MCF 10A (cell line): ENCODE data around the gene AQR. TPM values are rescaled to one million over a fixed set of nuclear protein-coding genes. Genes with fewer than 3 reads are reported as not detected.

Experiments
- BruUV-seq: library from RNA; stranded (reverse); fragments of 400-500 nt; replicated peaks from 2 replicates; lab custom pipeline; 2021; lab: Mats Ljungman, UMichigan
- CTCF ChIA-PET: fragments of 300-600 bp; sonication (Branson Sonifier 250); formaldehyde crosslinking; extraction: SDS; loops from one replicate; lab custom pipeline; 2021; ENCODE audit warnings: antibody characterized with exemption, inconsistent platforms; lab: Yijun Ruan, JAX
- POLR2A ChIA-PET: fragments of 300-600, 350-650 bp; sonication (Branson Sonifier 250); formaldehyde crosslinking; extraction: SDS; loops from one replicate; lab custom pipeline; 2020; ENCODE audit warnings: antibody characterized with exemption, inconsistent platforms; lab: Yijun Ruan, JAX
- DNase-seq: peaks from one replicate; pipeline ENCODE4 v3.0.0-alpha.2; 2018; ENCODE audit not compliant: unreplicated experiment
- H3K27ac Mint-ChIP-seq: one replicate; pipeline ENCODE4 v1.8.0; 2022; ENCODE audit warnings: mild to moderate bottlenecking, low read depth, mixed read lengths; ENCODE audit not compliant: unreplicated experiment
- H3K27me3 Mint-ChIP-seq: one replicate; pipeline ENCODE4 v1.8.0; 2022; ENCODE audit warnings: mixed read lengths; ENCODE audit not compliant: insufficient read depth, unreplicated experiment
- H3K36me3 Mint-ChIP-seq: one replicate; pipeline ENCODE4 v1.8.0; 2022; ENCODE audit warnings: mild to moderate bottlenecking, moderate library complexity, mixed read lengths; ENCODE audit not compliant: insufficient read depth, unreplicated experiment
- H3K4me1 Mint-ChIP-seq: one replicate; pipeline ENCODE4 v1.8.0; 2022; ENCODE audit warnings: mixed read lengths; ENCODE audit not compliant: insufficient read depth, unreplicated experiment
- H3K4me3 Mint-ChIP-seq: one replicate; pipeline ENCODE4 v1.8.0; 2022; ENCODE audit warnings: mild to moderate bottlenecking, moderate library complexity, mixed read lengths; ENCODE audit not compliant: unreplicated experiment
- H3K9me3 Mint-ChIP-seq: one replicate; pipeline ENCODE4 v1.8.0; 2022; ENCODE audit warnings: mixed read lengths; ENCODE audit not compliant: unreplicated experiment
- CTCF ChIP-seq: fragments of 200-600 bp; IDR thresholded peaks from one replicate; pipeline ENCODE4 v1.8.0; 2022; ENCODE audit warnings: antibody characterized with exemption, mild to moderate bottlenecking; ENCODE audit not compliant: unreplicated experiment
- intact Hi-C: fragments of 100-400 bp; cut with micrococcal nuclease; formaldehyde crosslinking; loops from 2 replicates; pipeline ENCODE4 v1.14.1; 2022
- total RNA-seq: library from RNA; stranded (reverse); gene quantifications from 2 replicates; pipeline ENCODE4 v1.2.3, GENCODE V29; 2022

AQR gene
- total RNA-seq, 1 experiment from 2014 or later: 26.5 TPM

DNA sequence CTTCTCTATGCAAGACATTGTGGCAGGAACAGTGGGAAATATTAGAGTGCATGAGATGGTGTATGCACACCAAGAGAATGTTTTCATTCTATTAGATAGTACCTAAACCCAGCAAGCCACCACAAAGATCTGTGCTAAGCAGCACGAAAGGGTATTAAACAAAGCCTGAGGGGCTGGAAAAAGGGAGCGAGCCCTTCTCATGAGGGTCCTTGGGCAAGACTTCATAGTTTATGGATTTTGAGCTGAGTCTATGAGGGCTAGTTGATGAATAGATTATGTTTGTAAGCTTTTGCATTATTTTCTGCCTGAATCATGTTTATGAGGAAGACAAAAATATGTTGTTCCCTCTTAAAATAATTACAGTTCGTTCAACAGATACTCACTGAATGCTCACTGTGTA, 164.8 kb downstream of the AQR start:
- intact Hi-C loops: no loop called here

DNA sequence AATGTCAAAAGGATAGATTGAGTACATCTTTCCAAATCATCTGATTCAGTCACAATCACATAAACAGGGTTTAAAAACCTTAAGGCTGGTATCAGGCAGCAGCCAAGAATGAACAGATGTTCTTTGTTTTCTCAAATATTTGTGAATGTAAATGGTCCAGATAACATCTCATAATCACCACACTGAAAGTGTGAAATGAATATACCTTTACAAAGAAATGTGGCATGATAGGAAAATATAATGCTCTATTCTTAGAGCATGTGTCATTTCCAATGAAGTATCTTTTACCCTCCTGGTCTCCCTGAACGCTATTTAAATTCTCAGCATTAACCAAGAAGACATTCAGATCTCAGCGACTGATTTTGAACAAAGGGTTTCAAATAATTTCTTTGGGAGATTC, 165.4 kb downstream of the AQR start:
- H3K9me3 Mint-ChIP-seq: no peaks in the 10 kb centered on the region
- BruUV-seq: no TSS peak
- H3K36me3 Mint-ChIP-seq: no peaks in the 10 kb centered on the region
- no peak overlapping the region for H3K27ac Mint-ChIP-seq
- no peak for DNase-seq
- intact Hi-C loops: no loop called here
- no peaks in the 10 kb centered on the region for H3K27me3 Mint-ChIP-seq
- no peak overlapping the region for H3K4me3 Mint-ChIP-seq
- peaks cover 16% of the 10 kb centered on the region for H3K4me1 Mint-ChIP-seq
- TF ChIP-seq CTCF: no peak
- ChIA-PET POLR2A (no interaction called here), CTCF (no interaction called here)

More for the DNA sequence above, 164.8 kb downstream of the AQR start:
- DNase-seq: no peak
- Mint-ChIP-seq H3K36me3 (no peaks in the 10 kb centered on the region), H3K27ac (no peak overlapping the region), H3K9me3 (no peaks in the 10 kb centered on the region), H3K27me3 (no peaks in the 10 kb centered on the region), H3K4me1 (peaks cover 13% of the 10 kb centered on the region), H3K4me3 (no peak overlapping the region)
- no TSS peak for BruUV-seq
- TF ChIP-seq CTCF: no peak
- POLR2A ChIA-PET: no interaction called here
- CTCF ChIA-PET: interaction anchor here (0.6 kb wide), 1 partner anchor 188 kb away, joined by 4 read pairs; no protein-coding TSS in a partner anchor

DNA sequence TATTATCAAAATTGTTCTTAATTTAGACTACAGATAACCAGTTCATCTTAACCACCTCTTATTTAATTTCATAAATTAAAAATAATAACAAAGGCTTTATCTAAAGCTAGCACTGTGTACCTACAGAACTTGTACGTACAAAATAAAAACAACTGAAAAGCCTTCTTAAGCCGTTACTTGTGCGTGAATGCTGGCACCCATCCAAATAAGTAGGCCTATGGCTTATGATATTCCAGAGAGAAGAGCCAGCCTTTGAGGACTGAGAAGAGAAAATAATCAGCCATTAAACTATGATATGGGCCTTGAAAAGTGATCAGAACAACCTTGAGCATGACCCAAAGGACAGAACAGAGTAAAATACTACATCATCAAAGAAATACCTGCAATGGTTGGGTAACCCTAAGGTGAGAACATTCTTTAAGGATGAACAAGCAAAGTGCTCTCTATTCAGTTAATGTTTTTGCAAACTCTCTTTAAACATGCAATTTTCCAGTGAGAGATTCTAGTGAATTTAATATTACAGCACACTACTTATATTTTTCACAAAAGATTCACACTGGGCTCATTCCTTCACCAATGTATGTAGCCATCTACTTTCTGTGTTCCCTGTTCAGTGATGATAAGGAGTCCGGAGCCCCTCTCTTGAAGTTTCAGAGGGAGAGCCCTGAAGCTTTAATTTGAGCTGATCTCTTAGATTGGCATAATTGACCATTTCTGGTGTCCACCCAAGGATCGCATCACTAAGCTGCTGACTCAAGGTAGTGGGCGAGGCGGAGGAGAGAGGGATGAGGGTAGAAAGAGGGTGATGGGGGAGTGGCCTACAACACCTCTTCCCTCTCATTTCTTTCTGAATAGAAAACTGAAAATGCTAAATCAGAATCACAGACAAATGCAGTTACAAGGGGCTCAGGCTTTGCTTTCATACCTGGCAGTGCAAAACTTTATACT, 166.5 kb downstream of the AQR start:
- Mint-ChIP-seq H3K4me3 (no peak overlapping the region), H3K4me1 (peaks cover 19% of the 10 kb centered on the region), H3K27ac (no peak overlapping the region), H3K36me3 (no peaks in the 10 kb centered on the region), H3K27me3 (no peaks in the 10 kb centered on the region), H3K9me3 (no peaks in the 10 kb centered on the region)
- CTCF ChIA-PET: no interaction called here
- no TSS peak for BruUV-seq
- intact Hi-C loops: no loop called here
- no peak for TF ChIP-seq CTCF
- DNase-seq: no peak
- POLR2A ChIA-PET: interaction anchor here (0.7 to 1.4 kb wide), 3 partner anchors 8 to 91 kb away, joined by 3 to 4 read pairs (median 3); no protein-coding TSS in a partner anchor

DNA sequence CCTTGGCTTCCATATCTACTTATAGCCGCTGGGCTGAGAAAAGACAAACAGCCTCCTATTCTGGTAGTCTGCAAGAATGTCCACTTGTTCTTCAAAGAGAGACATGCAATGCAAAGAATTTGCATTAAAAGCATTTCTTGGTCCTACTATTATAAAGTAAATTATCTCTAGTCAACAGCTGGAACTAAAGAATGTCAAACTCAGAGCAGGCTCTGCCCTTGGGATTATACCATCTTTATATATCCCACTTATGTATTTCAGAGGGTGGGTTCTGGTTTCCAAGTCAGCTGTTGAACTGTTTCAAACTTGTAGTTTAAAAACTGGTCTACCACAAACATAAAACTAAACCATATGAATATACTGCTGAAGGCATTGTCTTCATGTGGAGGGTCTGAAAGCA, 167.2 kb downstream of the AQR start:
- H3K9me3 Mint-ChIP-seq: no peaks in the 10 kb centered on the region
- ChIA-PET POLR2A (interaction anchor here (0.7 to 1.4 kb wide), 3 partner anchors 8 to 91 kb away, joined by 3 to 4 read pairs (median 3); no protein-coding TSS in a partner anchor), CTCF (interaction anchor here (0.7 kb wide), 1 partner anchor 33 kb away, joined by 4 read pairs; no protein-coding TSS in a partner anchor)
- peaks cover 19% of the 10 kb centered on the region for H3K4me1 Mint-ChIP-seq
- H3K27ac Mint-ChIP-seq: no peak overlapping the region
- no peaks in the 10 kb centered on the region for H3K36me3 Mint-ChIP-seq
- no peaks in the 10 kb centered on the region for H3K27me3 Mint-ChIP-seq
- TF ChIP-seq CTCF: no peak
- H3K4me3 Mint-ChIP-seq: no peak overlapping the region
- intact Hi-C loops: no loop called here
- no peak for DNase-seq
- no TSS peak for BruUV-seq
